Smooth muscle cell (in vitro differentiated cells): ENCODE measurements around the gene PCSK5. TPM values are rescaled to one million over a fixed set of nuclear protein-coding genes. Genes with fewer than 3 reads are reported as not detected.

Experiments
- DNase-seq: peaks from one replicate; lab custom pipeline; 2025; ENCODE audit not compliant: unreplicated experiment; lab: John Stamatoyannopoulos, UW
- H2AFZ ChIP-seq: fragments of 200-600 bp; sonication (generic); 2 replicates; pipeline ENCODE4 v1.6.0; 2016; ENCODE audit warnings: antibody characterized with exemption, low read depth, mild to moderate bottlenecking
- H3F3A ChIP-seq: fragments of 200-600 bp; sonication (generic); 2 replicates; pipeline ENCODE4 v1.6.0; 2017; ENCODE audit warnings: antibody characterized with exemption, low read depth
- H3K27ac ChIP-seq: fragments of 200-600 bp; sonication (generic); 2 replicates; pipeline ENCODE4 v1.5.1; 2016; ENCODE audit warnings: low read depth, mild to moderate bottlenecking
- H3K27me3 ChIP-seq: fragments of 200-600 bp; sonication (generic); 2 replicates; pipeline ENCODE4 v1.6.1; 2016; ENCODE audit warnings: low read depth, mild to moderate bottlenecking
- H3K36me3 ChIP-seq: fragments of 200-600 bp; sonication (generic); 2 replicates; pipeline ENCODE4 v1.5.1; 2016; ENCODE audit warnings: low read depth
- H3K4me1 ChIP-seq: fragments of 200-600 bp; sonication (generic); 2 replicates; pipeline ENCODE4 v1.5.1; 2016; ENCODE audit warnings: low read depth
- H3K4me2 ChIP-seq: fragments of 200-600 bp; sonication (generic); 2 replicates; pipeline ENCODE4 v1.6.0; 2016; ENCODE audit warnings: mild to moderate bottlenecking
- H3K4me3 ChIP-seq: fragments of 200-600 bp; sonication (generic); 2 replicates; pipeline ENCODE4 v1.5.1; 2016; ENCODE audit warnings: mild to moderate bottlenecking
- H3K79me2 ChIP-seq: fragments of 200-600 bp; sonication (generic); 2 replicates; pipeline ENCODE4 v1.6.0; 2016; ENCODE audit warnings: low read depth, mild to moderate bottlenecking
- H3K9ac ChIP-seq: fragments of 200-600 bp; sonication (generic); 2 replicates; pipeline ENCODE4 v1.6.0; 2016; ENCODE audit warnings: low read depth
- H3K9me3 ChIP-seq: fragments of 200-600 bp; sonication (generic); replicated peaks from 2 replicates; pipeline ENCODE4 v1.5.1; 2016; ENCODE audit warnings: low read depth
- H4K20me1 ChIP-seq: fragments of 200-600 bp; sonication (generic); 2 replicates; pipeline ENCODE4 v1.6.0; 2016; ENCODE audit warnings: low read depth
- WGBS: methylation state at CpG from one replicate; pipeline ENCODE4 v1.1.7; 2016; ENCODE audit warnings: low lambda C conversion rate; 5-methylcytosine and 5-hydroxymethylcytosine counted together
- polyA plus RNA-seq: library from polyadenylated mRNA; unstranded; fragments of >200 nt; fragmentation: Nextera tagmentation; extraction: Ambion mirVana; gene quantifications from 2 replicates; pipeline ENCODE4 v1.2.1, GENCODE V29; 2016
- total RNA-seq: library from RNA; depleted of rRNA; stranded (reverse); fragments of >200 nt; gene quantifications from 2 replicates; pipeline ENCODE4 v1.2.3, GENCODE V29; 2014
- TF ChIP-seq, protein P1 (sequence below): fragments of 200-600 bp; sonication (generic); IDR thresholded peaks from 2 replicates; pipeline ENCODE4 v1.5.1; 2017; ENCODE audit warnings: borderline replicate concordance, mild to moderate bottlenecking, antibody characterized with exemption; ENCODE audit not compliant: insufficient read depth, poor library complexity, severe bottlenecking

Gene PCSK5
- total and polyA plus RNA-seq, 2 experiments from 2014 or later: 2.3 to 2.8 TPM

DNA sequence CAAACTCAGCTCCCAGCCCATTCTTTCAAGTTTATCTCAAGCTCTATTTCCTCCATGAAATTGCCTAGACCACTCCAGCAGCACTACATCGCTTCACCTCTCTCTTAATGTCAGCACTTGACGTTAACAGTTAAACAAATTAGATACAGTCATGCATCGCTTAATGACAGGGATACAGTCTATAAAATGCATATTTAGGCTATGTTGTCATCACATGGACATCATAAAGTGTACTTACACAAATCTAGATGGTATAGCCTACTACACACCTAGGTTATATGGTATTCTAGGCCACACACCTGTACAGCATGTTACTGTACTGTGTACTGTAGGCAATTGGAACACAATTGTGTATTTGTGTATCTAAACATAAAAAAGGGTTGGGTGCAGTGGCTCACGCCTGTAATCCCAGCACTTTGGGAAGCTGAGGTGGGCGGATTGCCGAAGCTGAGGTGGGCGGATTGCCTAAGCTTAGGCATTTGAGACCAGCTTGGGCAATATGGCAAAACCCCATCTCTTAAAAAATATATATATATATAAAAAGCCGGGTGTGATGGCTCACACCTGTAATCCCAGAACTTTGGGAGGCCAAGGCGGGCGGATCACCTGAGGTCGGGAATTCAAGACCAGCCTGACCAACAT, 13.4 kb upstream of the PCSK5 start:
- Histone ChIP-seq H3F3A (no peaks in the 10 kb centered on the region), H3K36me3 (no peaks in the 10 kb centered on the region), H3K4me1 (no peaks in the 10 kb centered on the region), H3K27me3 (no peaks in the 10 kb centered on the region), H3K79me2 (no peaks in the 10 kb centered on the region), H3K9me3 (no peaks in the 10 kb centered on the region), H3K4me3 (no peak overlapping the region), H4K20me1 (no peaks in the 10 kb centered on the region), H3K9ac (no peak overlapping the region), H3K27ac (no peak overlapping the region), H3K4me2 (no peak overlapping the region), H2AFZ (no peak overlapping the region)
- TF ChIP-seq, protein P1, sequence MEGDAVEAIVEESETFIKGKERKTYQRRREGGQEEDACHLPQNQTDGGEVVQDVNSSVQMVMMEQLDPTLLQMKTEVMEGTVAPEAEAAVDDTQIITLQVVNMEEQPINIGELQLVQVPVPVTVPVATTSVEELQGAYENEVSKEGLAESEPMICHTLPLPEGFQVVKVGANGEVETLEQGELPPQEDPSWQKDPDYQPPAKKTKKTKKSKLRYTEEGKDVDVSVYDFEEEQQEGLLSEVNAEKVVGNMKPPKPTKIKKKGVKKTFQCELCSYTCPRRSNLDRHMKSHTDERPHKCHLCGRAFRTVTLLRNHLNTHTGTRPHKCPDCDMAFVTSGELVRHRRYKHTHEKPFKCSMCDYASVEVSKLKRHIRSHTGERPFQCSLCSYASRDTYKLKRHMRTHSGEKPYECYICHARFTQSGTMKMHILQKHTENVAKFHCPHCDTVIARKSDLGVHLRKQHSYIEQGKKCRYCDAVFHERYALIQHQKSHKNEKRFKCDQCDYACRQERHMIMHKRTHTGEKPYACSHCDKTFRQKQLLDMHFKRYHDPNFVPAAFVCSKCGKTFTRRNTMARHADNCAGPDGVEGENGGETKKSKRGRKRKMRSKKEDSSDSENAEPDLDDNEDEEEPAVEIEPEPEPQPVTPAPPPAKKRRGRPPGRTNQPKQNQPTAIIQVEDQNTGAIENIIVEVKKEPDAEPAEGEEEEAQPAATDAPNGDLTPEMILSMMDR: no peak
- DNase-seq: no peak
- WGBS: 92% methylated on average over 11 of the region's 11 CpGs

DNA sequence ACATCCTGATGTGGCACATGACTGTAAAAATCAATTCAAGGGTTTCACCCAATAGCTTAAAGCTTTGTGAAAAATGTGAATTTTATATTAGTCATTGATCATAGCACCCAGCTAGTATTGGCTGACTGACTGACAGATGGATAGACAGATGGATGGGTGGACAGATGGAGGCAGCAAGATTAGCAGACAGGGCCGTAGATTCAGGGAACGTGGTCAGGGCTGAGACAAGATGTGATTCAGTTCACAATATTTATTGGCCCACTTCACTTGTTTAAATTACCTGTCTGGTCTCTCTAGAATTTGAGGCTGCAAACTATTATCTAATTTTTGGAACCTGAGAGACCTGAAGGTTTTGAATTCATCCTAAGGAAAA, 12.0 kb upstream of the PCSK5 start:
- Histone ChIP-seq H3K4me1 (no peaks in the 10 kb centered on the region), H3F3A (no peaks in the 10 kb centered on the region), H4K20me1 (no peaks in the 10 kb centered on the region), H3K79me2 (no peaks in the 10 kb centered on the region), H3K27me3 (no peaks in the 10 kb centered on the region), H3K36me3 (no peaks in the 10 kb centered on the region), H3K9ac (no peak overlapping the region), H3K4me2 (no peak overlapping the region), H2AFZ (no peak overlapping the region), H3K27ac (no peak overlapping the region), H3K4me3 (no peak overlapping the region), H3K9me3 (no peaks in the 10 kb centered on the region)
- TF ChIP-seq, protein P1: no peak
- DNase-seq: no peak
- WGBS: 91% methylated on average over 2 of the region's 2 CpGs

DNA sequence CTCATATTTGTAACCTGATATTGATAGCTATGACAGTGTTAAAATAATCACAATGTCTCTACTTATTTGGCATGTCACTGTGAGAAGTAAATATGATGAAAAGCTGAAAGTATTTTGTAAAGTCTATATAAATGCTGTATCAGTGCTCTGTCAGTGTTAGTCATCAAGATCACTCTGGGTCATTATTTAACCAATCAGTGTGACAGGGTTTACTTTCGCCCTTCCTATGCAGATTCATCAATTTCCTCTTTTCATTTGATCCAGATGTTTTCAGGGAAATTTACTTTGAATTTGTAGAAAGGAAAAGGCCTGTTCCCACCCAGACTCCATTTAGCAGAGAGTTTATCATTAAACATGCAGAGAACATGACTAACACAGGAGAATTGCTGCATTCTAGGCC, 9.9 kb upstream of the PCSK5 start:
- no peaks in the 10 kb centered on the region for H3K27me3 ChIP-seq
- H3K36me3 ChIP-seq: no peaks in the 10 kb centered on the region
- no peak overlapping the region for H3K4me2 ChIP-seq
- H3K9me3 ChIP-seq: no peaks in the 10 kb centered on the region
- no peak overlapping the region for H2AFZ ChIP-seq
- no peaks in the 10 kb centered on the region for H3K4me1 ChIP-seq
- no peaks in the 10 kb centered on the region for H4K20me1 ChIP-seq
- TF ChIP-seq, protein P1: no peak
- WGBS: 76% methylated on average over 1 of the region's 1 CpG
- H3K9ac ChIP-seq: no peak overlapping the region
- no peaks in the 10 kb centered on the region for H3F3A ChIP-seq
- DNase-seq: no peak
- H3K4me3 ChIP-seq: no peak overlapping the region
- no peaks in the 10 kb centered on the region for H3K79me2 ChIP-seq
- no peak overlapping the region for H3K27ac ChIP-seq

DNA sequence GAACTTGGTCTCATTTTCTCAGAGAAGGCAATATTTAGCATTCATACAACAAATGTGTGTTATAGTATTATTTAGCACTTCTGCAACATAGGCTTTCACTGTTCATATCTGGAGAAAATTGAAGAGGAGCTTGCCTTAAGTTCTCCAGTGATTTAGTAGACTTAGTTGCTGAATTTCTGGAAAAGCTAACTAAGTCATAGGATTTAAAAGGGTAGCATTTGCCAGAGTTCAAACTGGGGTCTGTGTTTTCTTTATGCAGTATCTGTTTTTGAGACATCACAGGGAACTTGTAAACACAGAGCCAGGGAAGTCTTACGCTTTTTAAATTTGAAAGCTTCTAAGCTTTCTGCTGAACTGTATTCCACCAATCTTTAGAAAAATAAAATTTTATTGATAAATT, 8.7 kb upstream of the PCSK5 start:
- Histone ChIP-seq H3K9ac (no peak overlapping the region), H3K79me2 (no peaks in the 10 kb centered on the region), H3K27me3 (no peaks in the 10 kb centered on the region), H4K20me1 (no peaks in the 10 kb centered on the region), H3K4me1 (no peaks in the 10 kb centered on the region), H3K9me3 (no peaks in the 10 kb centered on the region), H3F3A (no peaks in the 10 kb centered on the region), H2AFZ (no peak overlapping the region), H3K27ac (no peak overlapping the region), H3K4me3 (no peak overlapping the region), H3K4me2 (no peak overlapping the region), H3K36me3 (no peaks in the 10 kb centered on the region)
- no peak for DNase-seq
- WGBS: 40% methylated on average over 1 of the region's 1 CpG
- TF ChIP-seq, protein P1: no peak
